ENCODE results near the gene USH1G.
"Not testable (repeated sequence)": the region's sequence is repeated elsewhere in the genome, so short reads cannot be mapped to it uniquely, and the experiment has no call there.

The USH1G gene

DNA sequence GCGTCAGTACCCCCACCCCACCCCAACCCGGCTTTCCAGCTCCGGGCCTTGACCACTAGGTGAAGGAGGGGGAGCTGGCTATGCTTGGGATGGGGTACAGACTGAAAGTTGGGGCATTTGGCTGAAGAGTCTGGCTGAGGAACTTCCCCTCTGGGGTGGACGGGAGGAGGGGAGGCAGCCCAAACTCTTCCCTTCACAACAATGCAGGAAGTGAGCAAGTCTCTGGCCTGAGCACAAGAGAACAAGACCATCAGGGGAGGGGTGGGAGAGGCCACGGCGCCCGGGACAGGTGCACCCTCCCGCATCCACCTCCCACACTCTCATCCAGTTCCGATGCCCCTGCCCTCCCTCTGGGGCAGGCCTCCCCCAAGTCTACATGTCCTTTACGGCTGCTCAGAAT, 5.6 kb downstream of the USH1G start:
- no peak overlapping the region for H3K27ac ChIP-seq
- TF ChIP-seq ZFX (IDR thresholded peaks at IDR 0.05; ENCODE audit: borderline replicate concordance): no peak
- TF ChIP-seq, protein P1, sequence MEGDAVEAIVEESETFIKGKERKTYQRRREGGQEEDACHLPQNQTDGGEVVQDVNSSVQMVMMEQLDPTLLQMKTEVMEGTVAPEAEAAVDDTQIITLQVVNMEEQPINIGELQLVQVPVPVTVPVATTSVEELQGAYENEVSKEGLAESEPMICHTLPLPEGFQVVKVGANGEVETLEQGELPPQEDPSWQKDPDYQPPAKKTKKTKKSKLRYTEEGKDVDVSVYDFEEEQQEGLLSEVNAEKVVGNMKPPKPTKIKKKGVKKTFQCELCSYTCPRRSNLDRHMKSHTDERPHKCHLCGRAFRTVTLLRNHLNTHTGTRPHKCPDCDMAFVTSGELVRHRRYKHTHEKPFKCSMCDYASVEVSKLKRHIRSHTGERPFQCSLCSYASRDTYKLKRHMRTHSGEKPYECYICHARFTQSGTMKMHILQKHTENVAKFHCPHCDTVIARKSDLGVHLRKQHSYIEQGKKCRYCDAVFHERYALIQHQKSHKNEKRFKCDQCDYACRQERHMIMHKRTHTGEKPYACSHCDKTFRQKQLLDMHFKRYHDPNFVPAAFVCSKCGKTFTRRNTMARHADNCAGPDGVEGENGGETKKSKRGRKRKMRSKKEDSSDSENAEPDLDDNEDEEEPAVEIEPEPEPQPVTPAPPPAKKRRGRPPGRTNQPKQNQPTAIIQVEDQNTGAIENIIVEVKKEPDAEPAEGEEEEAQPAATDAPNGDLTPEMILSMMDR (IDR thresholded peaks at IDR 0.05): no peak

DNA sequence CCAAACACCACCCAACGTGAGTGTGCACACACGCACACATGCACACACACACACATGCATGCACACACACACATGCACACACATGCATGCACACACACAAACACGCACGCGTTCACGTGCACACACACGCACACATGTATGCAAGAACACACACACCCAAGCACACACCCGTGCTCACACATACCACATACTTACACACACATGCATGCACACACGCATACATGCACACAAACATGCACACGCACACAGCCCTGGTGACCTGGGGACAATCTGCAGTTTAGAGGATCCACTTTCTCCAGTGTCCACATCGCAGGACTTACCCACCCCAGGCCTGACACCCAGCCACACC, 6.2 kb downstream of the USH1G start:
- no peak for TF ChIP-seq ZFX (IDR thresholded peaks at IDR 0.05; ENCODE audit: borderline replicate concordance)
- TF ChIP-seq, protein P1 (IDR thresholded peaks at IDR 0.05): no peak

DNA sequence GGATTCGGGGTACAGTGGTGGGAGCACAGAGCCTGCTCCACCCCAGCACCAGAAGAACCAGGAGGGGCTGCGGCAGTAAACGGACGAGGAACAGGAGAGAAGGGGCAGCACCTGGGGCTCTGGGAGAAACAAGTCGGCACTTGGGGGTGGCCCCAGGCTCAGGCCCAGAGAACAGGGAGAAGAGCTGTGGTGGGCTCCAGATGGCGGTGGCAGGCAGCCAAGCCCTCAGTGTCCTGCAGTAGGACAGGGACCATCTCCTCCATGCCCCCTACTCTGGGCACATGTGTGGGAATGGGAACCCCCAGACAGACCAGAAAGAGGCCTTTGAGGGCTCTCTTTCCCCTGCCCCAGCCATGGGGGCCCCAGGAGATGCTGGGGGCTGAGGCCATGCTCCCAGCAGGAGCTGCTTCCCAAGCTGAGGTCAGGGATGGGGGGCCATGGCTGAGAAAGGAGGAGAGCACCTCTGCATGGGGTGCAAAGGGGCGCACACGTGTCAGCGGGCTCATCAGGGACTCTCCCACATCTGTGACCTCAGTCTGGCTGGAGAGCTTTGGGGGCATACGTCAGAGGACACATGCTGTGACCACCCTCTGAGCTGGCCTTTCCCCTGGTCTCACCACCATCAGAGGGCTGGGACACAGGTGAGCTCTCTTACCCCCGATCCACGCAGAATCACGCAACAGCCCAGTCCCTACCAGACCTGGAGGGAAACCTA, 6.8 kb downstream of the USH1G start:
- H3K27ac ChIP-seq: no peak overlapping the region
- no peak for TF ChIP-seq ZFX (IDR thresholded peaks at IDR 0.05; ENCODE audit: borderline replicate concordance)
- TF ChIP-seq, protein P1 (IDR thresholded peaks at IDR 0.05): no peak

More for the DNA sequence above, 6.2 kb downstream of the USH1G start:
- H3K27ac ChIP-seq: no peak overlapping the region

DNA sequence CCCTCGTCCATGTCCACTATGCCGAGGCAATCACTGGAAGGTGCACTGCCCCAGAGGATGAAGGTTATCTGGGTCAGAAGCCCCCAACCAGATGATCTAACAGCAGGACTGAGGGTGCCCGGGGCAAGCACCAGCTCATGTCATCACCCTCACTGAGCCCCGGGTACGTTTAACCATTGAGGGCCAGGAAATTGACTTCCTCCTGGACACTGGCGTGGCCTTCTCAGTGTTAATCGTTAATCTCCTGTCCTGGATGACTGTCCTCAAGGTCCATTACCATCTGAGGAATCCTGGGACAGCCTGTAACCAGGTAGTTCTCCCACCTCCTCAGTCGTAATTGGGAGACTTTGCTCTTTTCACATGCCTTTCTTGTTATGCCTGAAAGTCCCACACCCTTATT, 11.6 kb downstream of the USH1G start:
- H3K27ac ChIP-seq: not testable (repeated sequence)

DNA sequence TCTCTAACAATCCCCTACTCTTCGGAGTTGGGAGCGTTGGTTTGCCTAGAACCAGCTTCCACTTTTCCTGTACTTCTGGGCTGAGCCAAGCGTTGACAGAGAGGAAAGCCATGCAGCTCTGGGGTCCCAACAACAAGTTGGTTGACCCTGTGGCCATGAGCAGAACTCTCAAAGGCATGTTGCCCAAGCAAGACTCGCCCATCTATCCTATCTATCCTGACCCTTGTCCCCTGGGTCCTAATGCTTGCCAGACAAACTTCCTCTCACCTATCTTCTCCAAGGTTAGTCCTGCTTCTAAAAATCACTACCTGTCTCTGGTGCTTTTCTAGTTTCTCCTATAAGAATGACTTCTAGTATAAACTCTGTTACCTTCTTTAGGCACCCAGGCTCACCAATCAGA, 14.0 kb downstream of the USH1G start:
- H3K27ac ChIP-seq: not testable (repeated sequence)

DNA sequence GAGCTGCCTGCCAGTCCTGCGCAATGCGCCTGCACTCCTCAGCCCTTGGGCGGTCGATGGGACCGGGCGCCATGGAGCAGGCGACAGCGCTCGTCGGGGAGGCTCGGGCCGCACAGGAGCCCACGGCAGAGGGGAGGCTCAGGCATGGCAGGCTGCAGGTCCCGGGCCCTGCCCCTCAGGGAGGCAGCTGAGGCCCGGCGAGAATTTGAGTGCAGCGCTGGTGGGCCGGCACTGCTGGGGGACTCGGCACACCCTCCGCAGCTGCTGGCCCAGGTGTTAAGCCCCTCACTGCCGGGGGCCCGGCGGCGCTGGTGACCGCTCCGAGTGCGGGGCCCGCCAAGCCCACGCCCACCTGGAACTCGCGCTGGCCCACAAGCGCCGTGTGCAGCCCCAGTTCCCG, 16.0 kb downstream of the USH1G start:
- TF ChIP-seq ZFX (IDR thresholded peaks at IDR 0.05; ENCODE audit: borderline replicate concordance): no peak
- TF ChIP-seq, protein P1 (IDR thresholded peaks at IDR 0.05): no peak
- H3K27ac ChIP-seq: no peak overlapping the region

DNA sequence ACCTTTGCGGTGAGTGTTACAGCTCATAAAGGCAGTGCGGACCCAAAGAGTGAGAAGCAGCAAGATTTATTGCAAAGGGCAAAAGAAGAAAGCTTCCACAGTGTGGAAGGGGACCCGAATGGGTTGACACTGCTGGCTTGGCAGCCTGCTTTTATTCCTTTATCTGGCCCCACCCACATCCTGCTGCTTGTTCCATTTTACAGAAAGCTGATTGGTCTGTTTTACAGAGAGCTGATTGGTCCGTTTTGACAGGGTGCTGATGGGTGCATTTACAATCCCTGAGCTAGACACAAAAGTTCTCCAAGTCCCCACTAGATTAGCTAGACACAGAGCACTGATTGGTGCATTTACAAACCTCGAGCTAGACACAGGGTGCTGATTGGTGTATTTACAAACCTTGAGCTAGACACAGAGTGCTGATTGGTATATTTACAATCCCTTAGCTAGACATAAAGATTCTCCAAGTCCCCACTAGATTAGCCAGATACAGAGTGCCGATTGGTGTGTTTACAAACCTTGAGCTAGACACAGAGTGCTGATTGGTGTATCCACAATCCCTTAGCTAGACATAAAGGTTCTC, 16.8 kb downstream of the USH1G start:
- H3K27ac ChIP-seq: peak overlapping the region; percentile 13; the same call in 1 of the 2 replicates

DNA sequence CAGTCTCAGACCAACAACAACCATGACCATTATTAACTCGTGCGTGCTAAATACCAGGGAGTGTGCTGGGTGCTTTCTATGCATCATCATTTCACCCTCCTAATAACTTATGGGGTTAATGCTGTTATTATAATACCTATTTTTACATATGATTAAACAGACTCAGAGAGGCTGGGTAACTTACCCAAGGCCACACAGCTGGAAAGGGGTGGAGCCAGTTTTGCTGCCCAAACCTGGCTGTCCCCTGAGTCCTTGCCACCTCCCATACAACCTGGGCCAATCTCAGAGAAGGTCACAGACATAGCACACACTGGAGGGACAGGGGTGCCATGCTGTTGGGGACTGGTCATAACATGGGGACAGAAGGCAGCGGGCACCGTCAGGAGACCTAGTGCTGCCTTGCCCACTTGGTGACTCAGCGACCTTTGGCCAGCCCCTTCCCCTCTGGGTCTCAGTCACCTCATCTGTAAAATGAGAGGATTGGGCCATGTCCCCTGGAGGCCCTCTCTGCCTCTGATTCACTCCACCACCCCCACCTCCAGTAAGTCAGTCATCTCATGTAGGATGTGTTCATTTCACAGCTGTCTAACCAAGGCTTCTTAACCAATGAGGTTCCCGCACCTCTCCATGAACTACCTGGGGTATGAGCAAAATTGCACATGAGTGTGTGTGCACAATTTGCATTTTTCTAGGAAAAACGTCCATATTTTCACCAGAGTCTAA, 18.2 kb downstream of the USH1G start:
- TF ChIP-seq, protein P1 (IDR thresholded peaks at IDR 0.05): no peak
- no peak for TF ChIP-seq ZFX (IDR thresholded peaks at IDR 0.05; ENCODE audit: borderline replicate concordance)
- no peak overlapping the region for H3K27ac ChIP-seq

DNA sequence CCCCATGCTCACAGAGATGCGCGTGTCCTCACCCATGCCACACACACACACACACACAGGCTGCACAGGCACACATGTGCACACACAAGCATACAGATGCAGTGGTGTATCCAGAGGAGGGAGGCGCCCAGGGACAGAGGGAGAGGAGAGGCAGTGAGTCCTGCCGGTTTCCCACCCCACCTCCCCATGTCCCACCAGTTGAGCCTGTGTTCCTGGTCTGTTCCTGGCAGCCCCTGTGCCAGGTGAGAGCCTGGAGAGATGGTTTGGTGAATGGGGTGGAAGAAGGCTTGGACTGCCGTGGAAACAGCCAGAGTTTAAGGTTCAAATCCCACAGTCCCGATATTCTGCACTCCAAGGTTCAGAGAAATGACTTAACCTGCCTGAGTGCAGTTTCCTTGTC, 19.4 kb downstream of the USH1G start:
- TF ChIP-seq ZFX (IDR thresholded peaks at IDR 0.05; ENCODE audit: borderline replicate concordance): no peak
- TF ChIP-seq, protein P1 (IDR thresholded peaks at IDR 0.05): no peak

More for the DNA sequence above, 19.4 kb downstream of the USH1G start:
- H3K27ac ChIP-seq: no peak overlapping the region
